ENCODE data around the gene LLGL1.

DNA sequence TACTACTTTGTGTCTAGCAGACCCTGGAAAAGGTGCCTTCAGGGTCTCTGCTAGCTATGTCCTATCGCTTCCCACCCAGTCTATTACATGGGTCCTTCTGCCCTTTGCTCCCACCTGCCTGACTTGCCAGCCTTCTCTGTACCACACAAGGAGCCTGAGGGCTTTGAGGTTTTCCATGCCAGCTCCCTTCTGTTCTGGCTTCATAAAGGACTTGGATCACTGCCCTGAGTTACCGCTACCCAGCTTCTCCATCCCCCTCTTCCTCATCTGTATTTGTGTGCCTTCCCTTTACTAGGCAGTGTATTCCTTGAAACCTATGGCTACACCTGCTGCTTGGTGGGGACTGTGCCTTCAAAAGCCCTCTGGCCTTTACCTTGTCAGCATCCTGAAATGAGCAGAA lies 19.6 kb upstream of the LLGL1 start:
- TF ChIP-seq, protein P1, sequence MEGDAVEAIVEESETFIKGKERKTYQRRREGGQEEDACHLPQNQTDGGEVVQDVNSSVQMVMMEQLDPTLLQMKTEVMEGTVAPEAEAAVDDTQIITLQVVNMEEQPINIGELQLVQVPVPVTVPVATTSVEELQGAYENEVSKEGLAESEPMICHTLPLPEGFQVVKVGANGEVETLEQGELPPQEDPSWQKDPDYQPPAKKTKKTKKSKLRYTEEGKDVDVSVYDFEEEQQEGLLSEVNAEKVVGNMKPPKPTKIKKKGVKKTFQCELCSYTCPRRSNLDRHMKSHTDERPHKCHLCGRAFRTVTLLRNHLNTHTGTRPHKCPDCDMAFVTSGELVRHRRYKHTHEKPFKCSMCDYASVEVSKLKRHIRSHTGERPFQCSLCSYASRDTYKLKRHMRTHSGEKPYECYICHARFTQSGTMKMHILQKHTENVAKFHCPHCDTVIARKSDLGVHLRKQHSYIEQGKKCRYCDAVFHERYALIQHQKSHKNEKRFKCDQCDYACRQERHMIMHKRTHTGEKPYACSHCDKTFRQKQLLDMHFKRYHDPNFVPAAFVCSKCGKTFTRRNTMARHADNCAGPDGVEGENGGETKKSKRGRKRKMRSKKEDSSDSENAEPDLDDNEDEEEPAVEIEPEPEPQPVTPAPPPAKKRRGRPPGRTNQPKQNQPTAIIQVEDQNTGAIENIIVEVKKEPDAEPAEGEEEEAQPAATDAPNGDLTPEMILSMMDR (IDR thresholded peaks at IDR 0.05; ENCODE audit: insufficient read depth, low read length, poor library complexity, severe bottlenecking), result no peak
- TF ChIP-seq EZH2phosphoT487 (conservative IDR thresholded peaks at IDR 0.05; ENCODE audit: low read length), result no peak

All from SU-DHL-6 (cell line).